Omental fat pad (tissue), 4 donors: Measurements from ENCODE around the gene FGL2. TPM values are rescaled to one million over a fixed set of nuclear protein-coding genes. Genes with fewer than 3 reads are reported as not detected.

Experiments
- ATAC-seq: fragments of 150-250 bp; one replicate; pipeline ENCODE4 v1.9.1; 2016; ENCODE audit warnings: mild to moderate bottlenecking, moderate library complexity; ENCODE audit not compliant: low FRiP score
- DNase-seq: peaks from one replicate; pipeline ENCODE4 v3.0.0-alpha.2; 2019; ENCODE audit warnings: low spot score
- CTCF ChIP-seq, 3 donors: fragments of 450-650 bp; IDR thresholded peaks; one replicate each; pipeline ENCODE4 v1.5.1; 2016 to 2017; ENCODE audit warnings: antibody characterized with exemption in 3 of 3, mild to moderate bottlenecking in 3 of 3, moderate library complexity in 2 of 3
- total RNA-seq, 4 donors: library from RNA; depleted of rRNA; stranded (reverse); fragments of >200 nt; gene quantifications; one replicate each; pipeline ENCODE4 v1.1.0, GENCODE V29; 2016

Gene FGL2
- total RNA-seq, 4 donors from 2014 or later, result 31.3 to 92.2 (median 53.4) TPM

- ATAC-seq, result no peak
- no peak for DNase-seq
- TF ChIP-seq CTCF (IDR thresholded peaks at IDR 0.05), result no peak
Measured at GRCh38 chr7:77209479-77210139, 10.0 kb upstream of the FGL2 start.

- no peak for DNase-seq
- no peak for TF ChIP-seq CTCF (IDR thresholded peaks at IDR 0.05)
- ATAC-seq, result no peak
Measured at GRCh38 chr7:77208416-77208815, 8.8 kb upstream of the FGL2 start.

- ATAC-seq (no peak), DNase-seq (no peak)
- TF ChIP-seq CTCF (IDR thresholded peaks at IDR 0.05), result no peak
Measured at GRCh38 chr7:77205706-77206105, 6.1 kb upstream of the FGL2 start.

- ATAC-seq (no peak), DNase-seq (no peak)
- TF ChIP-seq CTCF (IDR thresholded peaks at IDR 0.05), result no peak
Measured at GRCh38 chr7:77202481-77202976, 2.9 kb upstream of the FGL2 start.

- no peak for ATAC-seq
- no peak for DNase-seq
- TF ChIP-seq CTCF (IDR thresholded peaks at IDR 0.05), result no peak
Measured at GRCh38 chr7:77200542-77200941, 923 bp upstream of the FGL2 start.

- TF ChIP-seq CTCF (IDR thresholded peaks at IDR 0.05), result no peak
- no peak for DNase-seq
- ATAC-seq, result no peak
Measured at GRCh38 chr7:77197141-77197540, 2.5 kb downstream of the FGL2 start.

- no peak for TF ChIP-seq CTCF (IDR thresholded peaks at IDR 0.05)
- ATAC-seq, result no peak
- no peak for DNase-seq
Measured at GRCh38 chr7:77188731-77189437, 10.7 kb downstream of the FGL2 start.
